Adrenal gland (tissue), 5 donors: ENCODE results near the gene SLC25A45.

ENCODE experiments used
- CTCF ChIP-seq, 6 experiments: fragments of 450-650 bp in 4 of 6; fragments of 200-600 bp in 2 of 6; sonication (generic) in 1 of 6; IDR thresholded peaks; 1 replicate in 5 of 6; 2 replicates in 1 of 6; pipeline versions ENCODE4 v1.5.1 to v1.8.0; 2016 to 2021; ENCODE audit warnings: antibody characterized with exemption in 6 of 6, mild to moderate bottlenecking in 2 of 6, moderate library complexity in 1 of 6
- POLR2A ChIP-seq, 2 donors: fragments of 450-650 bp; IDR thresholded peaks; one replicate each; pipeline ENCODE4 v1.6.1; 2017; ENCODE audit warnings: antibody characterized with exemption in 2 of 2, mild to moderate bottlenecking in 2 of 2, moderate library complexity in 1 of 2
- donor health status: DM: no; HTN: no; CAD: no.

- TF ChIP-seq CTCF (IDR thresholded peaks at IDR 0.05) (no peak), POLR2A (IDR thresholded peaks at IDR 0.05) (no peak)
These were observed 19.5 kb downstream of the SLC25A45 start for GRCh38 chr11:65362966-65363365.
